OCI-LY1 (cell line): ENCODE data around the gene PCSK6.

Experiments used
- H2AFZ ChIP-seq: fragments of 200-600 bp; sonication (generic), shearing (Covaris generic); 2 replicates; pipeline ENCODE4 v1.6.0; 2014; ENCODE audit warnings: antibody characterized with exemption, mild to moderate bottlenecking, low read length
- H3F3A ChIP-seq: fragments of 200-600 bp; sonication (generic), shearing (Covaris generic); 2 replicates; pipeline ENCODE4 v1.6.0; 2014; ENCODE audit warnings: mild to moderate bottlenecking, antibody characterized with exemption, low read length, moderate library complexity; ENCODE audit not compliant: insufficient read depth
- H3K27ac ChIP-seq: fragments of 200-600 bp; sonication (generic); 2 replicates; pipeline ENCODE4 v1.5.1; 2014; ENCODE audit warnings: low read length, mixed run types, mild to moderate bottlenecking, low read depth; ENCODE audit not compliant: poor library complexity, severe bottlenecking
- H3K27me3 ChIP-seq: fragments of 200-600 bp; sonication (generic); 2 replicates; pipeline ENCODE4 v1.6.0; 2014; ENCODE audit warnings: antibody characterized with exemption, mild to moderate bottlenecking, low read length, moderate library complexity; ENCODE audit not compliant: insufficient read depth
- H3K36me3 ChIP-seq: fragments of 200-600 bp; sonication (generic); 2 replicates; pipeline ENCODE4 v1.6.1; 2014; ENCODE audit warnings: mild to moderate bottlenecking, antibody characterized with exemption, low read length, moderate library complexity, mixed read lengths; ENCODE audit not compliant: insufficient read depth
- H3K4me1 ChIP-seq: fragments of 200-600 bp; sonication (generic); 2 replicates; pipeline ENCODE4 v1.5.1; 2014; ENCODE audit warnings: mild to moderate bottlenecking, low read length, moderate library complexity; ENCODE audit not compliant: insufficient read depth, severe bottlenecking
- H3K4me2 ChIP-seq: fragments of 200-600 bp; sonication (generic), shearing (Covaris generic); 2 replicates; pipeline ENCODE4 v1.6.1; 2014; ENCODE audit warnings: low read length
- H3K4me3 ChIP-seq: fragments of 200-600 bp; sonication (generic); 2 replicates; pipeline ENCODE4 v1.5.1; 2014; ENCODE audit warnings: low read length, low read depth, mild to moderate bottlenecking, mixed read lengths; ENCODE audit not compliant: poor library complexity, severe bottlenecking
- H3K79me2 ChIP-seq: fragments of 200-600 bp; shearing (Covaris generic); 2 replicates; pipeline ENCODE4 v1.6.1; 2016; ENCODE audit warnings: mixed run types, low read length, mixed read lengths; ENCODE audit not compliant: insufficient read depth
- H3K9ac ChIP-seq: fragments of 200-600 bp; sonication (generic), shearing (Covaris generic); 2 replicates; pipeline ENCODE4 v1.6.1; 2014; ENCODE audit warnings: mild to moderate bottlenecking, low read length, mixed read lengths
- H3K9me2 ChIP-seq: fragments of 200-600 bp; sonication (generic), shearing (Covaris generic); 2 replicates; pipeline ENCODE4 v1.6.1; 2014; ENCODE audit warnings: low read depth, mild to moderate bottlenecking, low read length, mixed read lengths
- H3K9me3 ChIP-seq: fragments of 200-600 bp; shearing (Covaris generic); 2 replicates; pipeline ENCODE4 v1.6.1; 2014; ENCODE audit warnings: low read length, mixed read lengths
- H4K20me1 ChIP-seq: fragments of 200-600 bp; sonication (generic), shearing (Covaris generic); 2 replicates; pipeline ENCODE4 v1.6.0; 2016; ENCODE audit warnings: mild to moderate bottlenecking, low read length; ENCODE audit not compliant: insufficient read depth
- EZH2 ChIP-seq: fragments of 200-600 bp; sonication (generic), shearing (Covaris generic); IDR thresholded peaks from 2 replicates; pipeline ENCODE4 v1.8.0; 2017; ENCODE audit warnings: borderline replicate concordance, mixed run types, mild to moderate bottlenecking, antibody characterized with exemption, low read length, moderate library complexity, mixed read lengths
- TF ChIP-seq, protein P1 (sequence below): fragments of 200-600 bp; sonication (generic), shearing (Covaris generic); IDR thresholded peaks from 2 replicates; pipeline ENCODE4 v1.5.1; 2017; ENCODE audit warnings: mild to moderate bottlenecking, antibody characterized with exemption, low read length, moderate library complexity, mixed read lengths

The PCSK6 gene

GRCh38 chr15:101439285-101439919, 50.1 kb downstream of the PCSK6 start:
- H3K9me2 ChIP-seq = no peaks in the 10 kb centered on the region
- no peaks in the 10 kb centered on the region for H3K9me3 ChIP-seq
- H3K4me1 ChIP-seq = no peaks in the 10 kb centered on the region
- H4K20me1 ChIP-seq = no peaks in the 10 kb centered on the region
- H3K9ac ChIP-seq = no peak overlapping the region
- no peak overlapping the region for H3K4me3 ChIP-seq
- TF ChIP-seq, protein P1, sequence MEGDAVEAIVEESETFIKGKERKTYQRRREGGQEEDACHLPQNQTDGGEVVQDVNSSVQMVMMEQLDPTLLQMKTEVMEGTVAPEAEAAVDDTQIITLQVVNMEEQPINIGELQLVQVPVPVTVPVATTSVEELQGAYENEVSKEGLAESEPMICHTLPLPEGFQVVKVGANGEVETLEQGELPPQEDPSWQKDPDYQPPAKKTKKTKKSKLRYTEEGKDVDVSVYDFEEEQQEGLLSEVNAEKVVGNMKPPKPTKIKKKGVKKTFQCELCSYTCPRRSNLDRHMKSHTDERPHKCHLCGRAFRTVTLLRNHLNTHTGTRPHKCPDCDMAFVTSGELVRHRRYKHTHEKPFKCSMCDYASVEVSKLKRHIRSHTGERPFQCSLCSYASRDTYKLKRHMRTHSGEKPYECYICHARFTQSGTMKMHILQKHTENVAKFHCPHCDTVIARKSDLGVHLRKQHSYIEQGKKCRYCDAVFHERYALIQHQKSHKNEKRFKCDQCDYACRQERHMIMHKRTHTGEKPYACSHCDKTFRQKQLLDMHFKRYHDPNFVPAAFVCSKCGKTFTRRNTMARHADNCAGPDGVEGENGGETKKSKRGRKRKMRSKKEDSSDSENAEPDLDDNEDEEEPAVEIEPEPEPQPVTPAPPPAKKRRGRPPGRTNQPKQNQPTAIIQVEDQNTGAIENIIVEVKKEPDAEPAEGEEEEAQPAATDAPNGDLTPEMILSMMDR = no peak
- TF ChIP-seq EZH2 = no peak
- H3K4me2 ChIP-seq = no peak overlapping the region
- H3K79me2 ChIP-seq = no peaks in the 10 kb centered on the region
- no peak overlapping the region for H3K27ac ChIP-seq
- H3F3A ChIP-seq = no peaks in the 10 kb centered on the region
- no peaks in the 10 kb centered on the region; the same call in 1 of the 2 replicates for H3K27me3 ChIP-seq
- no peak overlapping the region for H2AFZ ChIP-seq
- H3K36me3 ChIP-seq = no peaks in the 10 kb centered on the region

- no peaks in the 10 kb centered on the region for H4K20me1 ChIP-seq
- no peak overlapping the region for H3K27ac ChIP-seq
- no peaks in the 10 kb centered on the region for H3F3A ChIP-seq
- no peaks in the 10 kb centered on the region for H3K9me3 ChIP-seq
- H3K27me3 ChIP-seq = no peaks in the 10 kb centered on the region; the same call in 1 of the 2 replicates
- no peak overlapping the region for H3K9ac ChIP-seq
- H3K36me3 ChIP-seq = no peaks in the 10 kb centered on the region
- H3K4me1 ChIP-seq = no peaks in the 10 kb centered on the region
- H3K4me3 ChIP-seq = no peak overlapping the region
- TF ChIP-seq, protein P1 = no peak
- no peak for TF ChIP-seq EZH2
- no peaks in the 10 kb centered on the region for H3K79me2 ChIP-seq
- no peak overlapping the region for H3K4me2 ChIP-seq
- no peaks in the 10 kb centered on the region for H3K9me2 ChIP-seq
- H2AFZ ChIP-seq = no peak overlapping the region
These were observed 50.8 kb downstream of the PCSK6 start for GRCh38 chr15:101438482-101439284.

GRCh38 chr15:101437618-101438481, 51.7 kb downstream of the PCSK6 start:
- H2AFZ ChIP-seq = no peak overlapping the region
- H3K4me1 ChIP-seq = no peaks in the 10 kb centered on the region
- no peak overlapping the region for H3K4me3 ChIP-seq
- no peaks in the 10 kb centered on the region for H3K9me3 ChIP-seq
- H3K4me2 ChIP-seq = no peak overlapping the region
- no peaks in the 10 kb centered on the region for H4K20me1 ChIP-seq
- H3K27me3 ChIP-seq = no peaks in the 10 kb centered on the region; the same call in 1 of the 2 replicates
- H3F3A ChIP-seq = no peaks in the 10 kb centered on the region
- TF ChIP-seq EZH2 = no peak
- TF ChIP-seq, protein P1 = no peak
- no peaks in the 10 kb centered on the region for H3K79me2 ChIP-seq
- H3K9ac ChIP-seq = no peak overlapping the region
- no peaks in the 10 kb centered on the region for H3K9me2 ChIP-seq
- H3K36me3 ChIP-seq = no peaks in the 10 kb centered on the region
- H3K27ac ChIP-seq = no peak overlapping the region
